HAP-1 (cell line): Measurements from ENCODE around the gene DIAPH3.
A peak's percentile ranks its signal among the peaks of the same experiment; 100 is the strongest.

Source experiments
- DNase-seq, 2 experiments: peaks; one replicate each; pipeline ENCODE4 v3.0.0-alpha.2; 2016 to 2020; ENCODE audit warnings: low spot score in 2 of 2
- H3K27me3 ChIP-seq: fragments of 250-450 bp; sonication (Bioruptor Pico); 2 replicates; pipeline ENCODE4 v1.5.1; 2020; ENCODE audit warnings: low read depth, mild to moderate bottlenecking, moderate library complexity
- H3K36me3 ChIP-seq: fragments of 250-450 bp; sonication (Bioruptor Pico); replicated peaks from 2 replicates; pipeline ENCODE4 v1.5.1; 2020; ENCODE audit warnings: mild to moderate bottlenecking
- H3K4me1 ChIP-seq: fragments of 250-450 bp; sonication (Bioruptor Pico); 2 replicates; pipeline ENCODE4 v1.5.1; 2020; ENCODE audit warnings: mild to moderate bottlenecking
- H3K4me3 ChIP-seq: fragments of 250-450 bp; sonication (Bioruptor Pico); 2 replicates; pipeline ENCODE4 v1.5.1; 2020; ENCODE audit warnings: mild to moderate bottlenecking, moderate library complexity
- H3K9me3 ChIP-seq: fragments of 250-450 bp; sonication (Bioruptor Pico); 2 replicates; pipeline ENCODE4 v1.5.1; 2020; ENCODE audit warnings: mild to moderate bottlenecking, moderate library complexity
- in situ Hi-C: fragments of 300-500 bp; cut with MboI; formaldehyde crosslinking; loops from 3 replicates; pipeline ENCODE4 v1.14.3; 2020; ENCODE audit warnings: low sequenced_read_pairs, inconsistent platforms, mixed read lengths

Gene DIAPH3

DNA sequence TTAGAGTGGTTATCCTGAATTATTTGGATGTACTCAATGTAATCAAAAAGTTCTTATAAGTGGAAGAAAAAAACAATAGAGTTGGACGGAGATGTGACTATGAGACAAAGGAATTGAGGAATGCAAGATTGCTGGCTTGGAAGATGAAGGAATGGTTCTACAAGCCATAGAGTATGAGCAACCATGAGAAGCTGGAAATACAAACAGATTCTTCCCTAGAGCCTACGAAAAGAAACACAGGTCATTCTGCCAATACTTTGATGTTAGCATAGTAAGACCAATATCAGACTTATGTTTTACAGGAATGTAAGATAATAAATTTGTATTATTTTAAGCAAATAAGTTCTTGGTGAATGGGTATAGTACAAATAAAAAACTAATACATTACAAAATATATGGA lies 249.2 kb downstream of the DIAPH3 start:
- Histone ChIP-seq H3K4me3 (no peak overlapping the region), H3K27me3 (no peaks in the 10 kb centered on the region), H3K36me3 (no peaks in the 10 kb centered on the region), H3K4me1 (0 out of 2 replicates have a peak, but pooled peaks cover 2% of the 10 kb centered on the region), H3K9me3 (no peaks in the 10 kb centered on the region)
- in situ Hi-C loops: no loop called here
- no peak for DNase-seq

DNA sequence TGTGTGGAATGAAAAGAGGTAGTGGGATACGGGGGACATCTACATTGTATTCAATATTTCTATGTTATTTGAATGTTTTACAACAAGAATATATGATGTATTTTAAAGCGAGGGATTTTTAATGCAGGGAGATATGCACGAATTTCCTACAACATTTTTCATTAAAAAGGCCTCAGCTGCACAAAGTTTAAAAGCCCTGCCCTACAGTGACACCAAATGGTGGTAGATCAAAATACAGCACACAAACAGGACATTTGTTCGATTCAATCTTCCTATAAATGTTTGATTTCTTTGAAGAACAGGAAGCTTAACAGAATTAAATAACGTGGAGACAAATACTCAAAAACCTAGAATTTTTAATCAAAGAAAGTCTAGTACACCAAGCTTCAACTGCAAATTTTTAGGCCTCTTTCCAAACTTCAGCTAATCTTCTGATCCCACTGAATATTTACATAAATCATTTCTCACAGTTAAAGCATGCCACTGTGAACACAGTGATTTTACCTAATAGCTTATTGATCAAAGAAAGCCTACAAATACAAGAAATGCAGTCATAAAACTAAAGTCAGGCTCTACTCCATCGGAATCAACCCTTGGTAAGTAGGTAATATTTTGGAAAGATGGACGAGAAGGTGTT lies 257.2 kb downstream of the DIAPH3 start:
- Histone ChIP-seq H3K36me3 (no peaks in the 10 kb centered on the region), H3K4me3 (no peak overlapping the region), H3K9me3 (no peaks in the 10 kb centered on the region), H3K4me1 (peaks cover 10% of the 10 kb centered on the region), H3K27me3 (no peaks in the 10 kb centered on the region)
- in situ Hi-C loops: loop anchor here (10.0 kb wide), 1 partner anchor 222 kb away; no protein-coding TSS in a partner anchor
- peak; percentile 15 to 36 for DNase-seq

DNA sequence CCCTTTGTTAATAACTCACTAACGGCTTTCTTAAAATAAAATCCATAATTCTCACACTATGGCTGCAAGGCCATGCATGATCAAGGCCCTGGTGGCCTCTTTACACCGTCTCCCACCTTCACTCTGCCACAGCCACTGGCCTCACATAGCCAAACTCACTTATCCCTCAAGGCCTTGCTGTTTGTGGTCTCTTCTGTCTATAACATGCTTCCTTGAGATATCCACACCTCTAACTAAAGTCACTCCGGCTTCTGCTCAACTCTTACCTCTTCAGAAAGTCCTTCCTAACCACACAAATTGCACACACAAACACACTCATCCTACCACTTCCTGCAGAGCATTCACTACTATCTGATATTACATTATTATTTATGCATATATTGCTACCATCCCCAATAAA lies 262.5 kb downstream of the DIAPH3 start:
- no peaks in the 10 kb centered on the region for H3K27me3 ChIP-seq
- H3K4me3 ChIP-seq: no peak overlapping the region
- no peaks in the 10 kb centered on the region for H3K36me3 ChIP-seq
- peaks cover 9% of the 10 kb centered on the region for H3K4me1 ChIP-seq
- in situ Hi-C loops: loop anchor here (10.0 kb wide), 1 partner anchor 216 kb away; no protein-coding TSS in a partner anchor
- DNase-seq: no peak
- no peaks in the 10 kb centered on the region for H3K9me3 ChIP-seq

DNA sequence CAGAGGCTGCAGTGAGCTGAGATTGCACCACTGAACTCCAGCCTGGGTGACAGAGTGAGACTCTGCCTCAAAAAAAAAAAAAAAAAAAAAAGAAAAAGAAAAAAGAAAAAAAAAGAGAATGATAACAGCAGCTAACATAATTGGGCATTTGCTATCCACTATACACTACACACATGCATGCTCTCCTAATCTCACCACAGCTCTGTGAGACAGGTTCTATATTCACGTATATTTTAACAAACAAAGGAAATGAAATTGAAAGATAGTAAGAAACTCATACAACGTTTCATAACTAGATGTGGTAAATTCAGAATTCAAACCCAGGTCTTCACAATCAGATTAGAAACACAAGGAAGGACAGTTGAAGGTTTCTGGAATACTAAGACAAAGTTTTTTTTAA lies 265.7 kb downstream of the DIAPH3 start:
- in situ Hi-C loops: no loop called here
- H3K27me3 ChIP-seq: no peaks in the 10 kb centered on the region
- H3K4me3 ChIP-seq: no peak overlapping the region
- H3K36me3 ChIP-seq: no peaks in the 10 kb centered on the region
- no peak for DNase-seq
- peaks cover 5% of the 10 kb centered on the region; the same call in 1 of the 2 replicates for H3K4me1 ChIP-seq
- no peaks in the 10 kb centered on the region for H3K9me3 ChIP-seq

DNA sequence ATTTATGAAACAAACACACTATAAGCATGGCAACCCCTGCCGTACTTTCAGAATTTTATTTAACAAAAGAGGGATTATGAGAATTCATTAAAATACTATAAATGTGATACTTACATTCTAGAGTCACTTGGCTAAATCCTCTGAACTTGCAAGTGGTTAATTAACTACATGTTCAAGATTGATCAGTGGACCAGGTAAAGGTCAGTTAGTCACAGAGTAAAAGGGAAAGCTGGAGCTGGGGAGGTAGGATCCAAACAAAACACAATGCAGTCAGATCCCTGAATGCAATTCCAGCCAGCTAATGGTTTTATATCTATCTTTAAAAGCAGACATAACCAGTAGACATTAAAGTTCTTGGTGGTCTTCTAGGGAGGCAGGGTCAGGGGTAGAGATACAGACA lies 270.5 kb downstream of the DIAPH3 start:
- H3K4me3 ChIP-seq: no peak overlapping the region
- H3K9me3 ChIP-seq: no peaks in the 10 kb centered on the region
- H3K4me1 ChIP-seq: peaks cover 8% of the 10 kb centered on the region; the same call in 1 of the 2 replicates
- peak in 1 of 2 experiments; percentile 36 for DNase-seq
- H3K36me3 ChIP-seq: no peaks in the 10 kb centered on the region
- H3K27me3 ChIP-seq: no peaks in the 10 kb centered on the region
- in situ Hi-C loops: no loop called here

DNA sequence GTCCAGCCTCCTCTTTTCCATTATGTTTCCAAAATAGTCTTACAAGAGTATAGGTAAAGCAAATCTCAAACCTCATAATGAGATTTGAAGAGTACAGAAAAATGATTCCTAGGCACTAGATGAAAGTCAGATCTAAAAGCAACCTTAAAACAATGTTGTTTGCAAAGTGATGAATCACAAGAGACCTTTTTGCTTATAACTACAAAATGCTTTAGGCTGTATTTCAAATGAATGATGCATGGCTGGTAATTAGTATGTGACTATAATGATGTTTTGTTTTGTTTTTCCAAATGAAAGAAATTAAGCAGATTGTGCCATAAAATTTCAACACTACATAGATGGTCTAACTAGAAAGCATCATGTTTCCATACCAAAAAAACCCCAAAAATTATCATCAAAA lies 272.7 kb downstream of the DIAPH3 start:
- no peak for DNase-seq
- Histone ChIP-seq H3K4me1 (peaks cover 8% of the 10 kb centered on the region; the same call in 1 of the 2 replicates), H3K9me3 (no peaks in the 10 kb centered on the region), H3K4me3 (no peak overlapping the region), H3K27me3 (no peaks in the 10 kb centered on the region), H3K36me3 (no peaks in the 10 kb centered on the region)
- in situ Hi-C loops: no loop called here

DNA sequence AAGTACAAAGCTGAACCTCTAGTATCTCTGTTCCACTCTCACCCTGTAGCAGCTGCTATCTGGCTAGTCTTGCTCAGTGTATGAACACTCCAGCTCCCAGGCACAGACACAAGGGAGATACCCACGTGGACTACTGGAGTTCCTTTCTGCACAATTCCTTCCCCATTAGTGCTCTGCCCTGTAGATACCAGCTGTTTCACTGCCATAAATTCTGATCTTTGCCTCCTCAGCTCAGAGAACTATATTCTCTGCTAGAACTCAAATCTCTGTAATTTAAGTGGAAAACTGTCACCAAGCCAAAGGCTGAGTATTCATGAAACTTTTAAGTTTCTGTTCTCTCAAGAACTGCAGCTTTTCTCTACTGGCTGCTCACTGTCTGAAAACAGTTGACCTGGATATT lies 273.7 kb downstream of the DIAPH3 start:
- Histone ChIP-seq H3K4me3 (no peak overlapping the region), H3K4me1 (peaks cover 8% of the 10 kb centered on the region; the same call in 1 of the 2 replicates), H3K27me3 (no peaks in the 10 kb centered on the region), H3K9me3 (no peaks in the 10 kb centered on the region), H3K36me3 (no peaks in the 10 kb centered on the region)
- no peak for DNase-seq
- in situ Hi-C loops: no loop called here

DNA sequence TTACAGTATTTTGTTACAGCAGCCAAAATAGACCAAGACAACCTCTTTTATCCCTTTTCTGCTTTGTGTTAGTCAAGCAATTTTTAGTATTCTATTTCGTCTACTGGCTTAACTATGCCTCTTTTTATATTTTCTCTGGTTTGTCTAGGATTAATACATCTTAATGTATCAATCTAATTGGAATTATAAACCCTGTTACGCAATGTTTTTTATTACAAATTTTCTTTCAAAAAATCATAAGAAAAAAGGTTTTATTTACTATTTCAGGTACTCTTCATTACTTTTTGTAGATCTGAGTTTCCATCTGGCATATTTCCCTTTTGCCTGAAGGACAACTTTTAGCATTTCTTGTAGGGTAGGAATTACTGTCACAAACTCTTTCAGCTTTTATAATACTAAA lies 275.3 kb downstream of the DIAPH3 start:
- no peaks in the 10 kb centered on the region for H3K9me3 ChIP-seq
- in situ Hi-C loops: no loop called here
- H3K4me3 ChIP-seq: no peak overlapping the region
- H3K36me3 ChIP-seq: no peaks in the 10 kb centered on the region
- DNase-seq: no peak
- no peaks in the 10 kb centered on the region for H3K27me3 ChIP-seq
- peaks cover 5% of the 10 kb centered on the region; the same call in 1 of the 2 replicates for H3K4me1 ChIP-seq

DNA sequence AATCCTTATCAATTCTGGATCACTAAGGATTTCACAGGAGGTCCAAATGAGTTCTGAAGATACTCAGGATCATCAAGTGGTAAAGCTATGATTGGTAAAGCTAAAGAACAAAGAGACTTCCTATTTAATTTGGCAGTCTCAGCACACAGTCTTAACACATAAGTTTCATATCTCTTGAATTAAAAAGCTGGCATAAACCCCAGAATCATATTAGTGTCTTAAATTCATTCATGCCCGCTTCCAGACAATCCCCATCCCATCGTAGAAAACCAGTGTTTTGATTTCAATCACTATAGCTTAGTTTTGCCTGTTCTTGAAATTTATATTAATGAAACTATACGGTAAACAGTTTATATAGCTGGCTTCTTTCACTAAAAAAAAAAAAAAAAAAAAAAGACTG lies 278.7 kb downstream of the DIAPH3 start:
- H3K36me3 ChIP-seq: no peaks in the 10 kb centered on the region
- no peak overlapping the region for H3K4me3 ChIP-seq
- no peaks in the 10 kb centered on the region for H3K27me3 ChIP-seq
- DNase-seq: no peak
- H3K4me1 ChIP-seq: no peaks in the 10 kb centered on the region
- in situ Hi-C loops: no loop called here
- H3K9me3 ChIP-seq: no peaks in the 10 kb centered on the region

DNA sequence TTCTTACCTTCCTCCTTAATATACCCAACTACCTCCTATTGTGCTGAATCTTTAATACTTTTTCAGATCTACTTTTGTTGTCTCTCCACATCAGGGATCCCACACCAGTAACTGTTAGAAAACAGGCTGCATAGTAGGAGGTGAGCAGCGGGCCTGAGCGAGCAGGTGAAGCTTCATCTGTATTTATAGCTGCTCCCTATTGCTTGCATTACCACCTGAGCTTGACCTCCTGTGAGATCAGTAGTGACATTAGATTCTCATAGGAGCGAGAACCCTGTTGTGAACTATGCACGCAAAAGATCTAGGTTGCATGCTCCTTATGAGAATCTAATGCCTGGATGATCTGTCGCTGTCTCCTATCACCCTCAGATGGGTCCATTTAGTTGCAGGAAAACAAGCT lies 279.8 kb downstream of the DIAPH3 start:
- no peak for DNase-seq
- H3K27me3 ChIP-seq: no peaks in the 10 kb centered on the region
- peaks cover 2% of the 10 kb centered on the region; the same call in 1 of the 2 replicates for H3K36me3 ChIP-seq
- no peaks in the 10 kb centered on the region for H3K9me3 ChIP-seq
- in situ Hi-C loops: no loop called here
- no peak overlapping the region for H3K4me3 ChIP-seq
- H3K4me1 ChIP-seq: no peaks in the 10 kb centered on the region

DNA sequence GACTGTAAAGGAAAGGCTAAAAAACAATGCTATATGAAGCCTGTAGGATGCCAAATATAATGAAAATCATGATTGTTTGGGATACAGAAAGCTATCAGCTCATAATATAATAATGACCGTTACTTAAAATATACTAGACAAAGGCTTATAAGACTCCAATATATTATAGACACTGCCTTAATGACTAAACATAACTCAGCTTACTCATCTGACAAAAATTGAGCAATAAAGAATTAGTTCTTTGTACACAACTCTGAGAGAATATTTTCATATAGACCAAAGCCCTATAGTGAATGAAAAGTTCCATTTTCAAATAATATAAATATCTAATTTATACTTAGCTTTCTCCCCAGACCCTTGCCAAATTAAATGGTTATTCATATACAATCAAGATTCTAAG lies 283.3 kb downstream of the DIAPH3 start:
- no peak for DNase-seq
- Histone ChIP-seq H3K27me3 (no peaks in the 10 kb centered on the region), H3K4me3 (no peak overlapping the region), H3K9me3 (no peaks in the 10 kb centered on the region), H3K36me3 (peaks cover 14% of the 10 kb centered on the region; the same call in 1 of the 2 replicates), H3K4me1 (no peaks in the 10 kb centered on the region)
- in situ Hi-C loops: no loop called here

DNA sequence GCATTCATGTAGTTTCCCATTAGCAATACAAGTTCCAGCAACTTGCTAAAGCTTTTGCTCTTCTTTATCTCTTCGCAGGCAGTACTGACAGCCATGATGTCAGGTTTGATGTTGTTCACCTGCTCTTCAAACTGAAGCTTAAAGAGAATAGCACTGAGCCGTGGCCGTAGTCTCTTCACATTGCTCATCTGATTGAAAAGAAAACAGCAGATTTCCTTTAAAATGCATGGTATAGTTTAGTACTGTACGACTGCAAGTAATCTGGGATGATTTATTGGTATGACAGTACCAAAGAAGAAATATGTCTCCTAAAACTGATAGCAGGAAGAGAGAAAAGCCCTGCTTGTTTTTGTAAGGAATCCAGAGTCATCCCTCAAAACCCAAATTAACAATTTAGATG lies 284.4 kb downstream of the DIAPH3 start:
- Histone ChIP-seq H3K4me3 (no peak overlapping the region), H3K36me3 (peaks cover 14% of the 10 kb centered on the region; the same call in 1 of the 2 replicates), H3K4me1 (no peaks in the 10 kb centered on the region), H3K27me3 (no peaks in the 10 kb centered on the region), H3K9me3 (no peaks in the 10 kb centered on the region)
- in situ Hi-C loops: no loop called here
- DNase-seq: no peak

DNA sequence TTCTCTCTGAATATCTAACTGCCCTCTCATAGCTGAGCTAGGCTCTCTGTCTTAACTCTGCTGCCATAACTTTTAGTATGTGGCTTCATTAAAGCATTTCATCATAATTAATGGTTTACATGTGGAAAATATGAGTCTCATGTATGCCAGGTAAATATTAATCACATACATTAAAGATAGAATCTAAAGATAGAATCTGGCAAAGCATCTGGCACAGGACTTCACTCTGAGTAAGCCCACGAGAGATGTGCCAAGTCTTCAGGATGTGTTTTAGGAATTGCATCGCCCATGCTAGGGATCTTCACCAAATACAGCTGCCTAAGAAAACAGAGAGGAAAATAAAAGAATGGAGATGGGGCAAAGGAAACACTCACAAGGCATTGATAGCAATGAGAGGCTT lies 285.8 kb downstream of the DIAPH3 start:
- no peak for DNase-seq
- in situ Hi-C loops: no loop called here
- Histone ChIP-seq H3K36me3 (peaks cover 14% of the 10 kb centered on the region; the same call in 1 of the 2 replicates), H3K4me1 (no peaks in the 10 kb centered on the region), H3K27me3 (no peaks in the 10 kb centered on the region), H3K9me3 (no peaks in the 10 kb centered on the region), H3K4me3 (no peak overlapping the region)

DNA sequence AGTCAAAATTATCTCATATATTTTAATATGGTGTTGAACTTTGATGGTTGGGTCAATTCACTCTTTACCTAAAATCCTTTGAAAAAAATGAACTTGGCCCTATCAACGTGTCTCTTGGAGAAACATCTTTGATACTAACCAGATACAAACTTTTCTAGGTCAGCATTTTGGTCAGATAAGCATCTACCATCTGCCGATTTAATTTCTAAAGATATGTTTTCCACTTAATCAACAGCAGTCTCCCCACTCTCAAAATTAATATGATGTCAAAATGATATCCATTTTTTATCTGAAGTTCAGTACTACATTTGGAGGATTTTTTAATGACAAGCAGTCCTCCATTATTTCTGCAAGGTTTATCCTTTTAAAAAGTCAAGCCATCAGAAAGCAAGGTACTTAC lies 288.8 kb downstream of the DIAPH3 start:
- no peaks in the 10 kb centered on the region for H3K4me1 ChIP-seq
- in situ Hi-C loops: no loop called here
- DNase-seq: no peak
- no peaks in the 10 kb centered on the region for H3K27me3 ChIP-seq
- H3K4me3 ChIP-seq: no peak overlapping the region
- H3K9me3 ChIP-seq: no peaks in the 10 kb centered on the region
- H3K36me3 ChIP-seq: peaks cover 14% of the 10 kb centered on the region; the same call in 1 of the 2 replicates

DNA sequence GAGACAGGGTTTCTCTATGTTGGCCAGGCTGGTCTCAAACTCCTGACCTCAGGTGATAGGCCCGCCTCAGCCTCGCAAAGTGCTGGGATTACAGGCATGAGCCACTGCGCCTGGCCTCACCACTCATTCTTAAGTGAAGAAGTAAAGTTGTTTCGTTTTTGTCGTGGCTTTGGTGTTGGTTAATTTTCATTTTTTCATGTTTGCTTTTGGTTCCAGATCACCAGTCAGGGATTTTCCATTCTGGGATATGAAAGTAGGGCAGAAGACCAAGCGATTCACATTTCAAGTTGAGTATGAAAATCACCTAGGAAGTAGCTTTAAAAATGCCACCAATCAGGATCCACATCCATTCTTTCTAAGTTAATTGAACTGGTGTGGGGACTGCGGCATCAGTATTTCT lies 289.9 kb downstream of the DIAPH3 start:
- Histone ChIP-seq H3K27me3 (no peaks in the 10 kb centered on the region), H3K4me3 (no peak overlapping the region), H3K36me3 (peaks cover 12% of the 10 kb centered on the region; the same call in 1 of the 2 replicates), H3K4me1 (no peaks in the 10 kb centered on the region), H3K9me3 (no peaks in the 10 kb centered on the region)
- no peak for DNase-seq
- in situ Hi-C loops: no loop called here
